GM12878 (cell line): ENCODE results near the gene CDH4.

ENCODE experiments used
- GABPA ChIP-seq: IDR thresholded peaks from 2 replicates; pipeline ENCODE4 v1.6.1; 2014; ENCODE audit warnings: antibody characterized with exemption, low read depth, mild to moderate bottlenecking, inconsistent platforms
- HDAC2 ChIP-seq: fragments of 200-600 bp; sonication (generic); IDR thresholded peaks from 2 replicates; pipeline ENCODE4 v1.6.1; 2017
- SMC3 ChIP-seq: IDR thresholded peaks from 2 replicates; pipeline ENCODE4 v1.6.1; 2011; ENCODE audit warnings: low read length, improper control_type of control experiment, borderline replicate concordance
- SUZ12 ChIP-seq: fragments of 200-600 bp; sonication (generic); IDR thresholded peaks from one replicate; pipeline ENCODE4 v1.6.1; 2018; ENCODE audit warnings: antibody characterized with exemption, mild to moderate bottlenecking; ENCODE audit not compliant: unreplicated experiment
- TF ChIP-seq, protein P1 (sequence below), 3 experiments: IDR thresholded peaks in 2 of 3; conservative IDR thresholded peaks in 1 of 3; 2 replicates each; pipeline ENCODE4 v1.5.1; 2011; ENCODE audit warnings: low read depth in 3 of 3, low read length in 3 of 3, mild to moderate bottlenecking in 3 of 3, control low read depth in 2 of 3, moderate library complexity in 2 of 3, inconsistent platforms in 1 of 3, mixed read lengths in 1 of 3; ENCODE audit not compliant: control insufficient read depth in 2 of 3, insufficient read depth in 1 of 3; ENCODE audit errors: extremely low read depth in 1 of 3

DNA sequence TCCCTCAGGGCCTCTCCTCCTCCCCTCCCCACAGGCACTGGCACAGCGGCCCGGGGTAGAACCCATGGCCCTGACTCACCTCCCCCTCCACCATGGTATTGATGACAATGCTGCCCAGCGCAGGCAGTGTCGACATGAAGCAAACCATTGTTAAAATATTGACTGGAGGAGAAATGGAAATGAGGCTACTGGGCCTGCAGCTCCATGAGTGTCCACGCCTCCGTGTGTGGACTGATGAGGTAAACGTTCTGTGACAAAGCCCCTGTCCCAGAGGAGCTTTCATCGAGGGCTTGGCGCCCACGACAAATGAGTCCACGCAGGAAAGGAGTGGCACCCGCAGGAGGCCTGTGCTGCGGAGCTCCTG, 410.9 kb downstream of the CDH4 start:
- TF ChIP-seq HDAC2 = no peak
- no peak for TF ChIP-seq SUZ12
- TF ChIP-seq, protein P1, sequence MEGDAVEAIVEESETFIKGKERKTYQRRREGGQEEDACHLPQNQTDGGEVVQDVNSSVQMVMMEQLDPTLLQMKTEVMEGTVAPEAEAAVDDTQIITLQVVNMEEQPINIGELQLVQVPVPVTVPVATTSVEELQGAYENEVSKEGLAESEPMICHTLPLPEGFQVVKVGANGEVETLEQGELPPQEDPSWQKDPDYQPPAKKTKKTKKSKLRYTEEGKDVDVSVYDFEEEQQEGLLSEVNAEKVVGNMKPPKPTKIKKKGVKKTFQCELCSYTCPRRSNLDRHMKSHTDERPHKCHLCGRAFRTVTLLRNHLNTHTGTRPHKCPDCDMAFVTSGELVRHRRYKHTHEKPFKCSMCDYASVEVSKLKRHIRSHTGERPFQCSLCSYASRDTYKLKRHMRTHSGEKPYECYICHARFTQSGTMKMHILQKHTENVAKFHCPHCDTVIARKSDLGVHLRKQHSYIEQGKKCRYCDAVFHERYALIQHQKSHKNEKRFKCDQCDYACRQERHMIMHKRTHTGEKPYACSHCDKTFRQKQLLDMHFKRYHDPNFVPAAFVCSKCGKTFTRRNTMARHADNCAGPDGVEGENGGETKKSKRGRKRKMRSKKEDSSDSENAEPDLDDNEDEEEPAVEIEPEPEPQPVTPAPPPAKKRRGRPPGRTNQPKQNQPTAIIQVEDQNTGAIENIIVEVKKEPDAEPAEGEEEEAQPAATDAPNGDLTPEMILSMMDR (IDR thresholded peaks at IDR 0.05 in 2 of 3, conservative IDR thresholded peaks at IDR 0.05 in 1 of 3; ENCODE audit: control insufficient read depth in 2 of 3, extremely low read depth in 1 of 3, insufficient read depth in 1 of 3, low read depth in 3 of 3, low read length in 3 of 3) = no peak
- no peak for TF ChIP-seq SMC3
- TF ChIP-seq GABPA = no peak
